ENCODE data around the gene CBR1. TPM values are rescaled to one million over a fixed set of nuclear protein-coding genes. Genes with fewer than 3 reads are reported as not detected.

The CBR1 gene
- total and polyA plus RNA-seq, 2 donors (not counting 3 experiments of a cell fraction or from before 2014, with no cell fraction given), result 41.3 to 124 TPM

DNA sequence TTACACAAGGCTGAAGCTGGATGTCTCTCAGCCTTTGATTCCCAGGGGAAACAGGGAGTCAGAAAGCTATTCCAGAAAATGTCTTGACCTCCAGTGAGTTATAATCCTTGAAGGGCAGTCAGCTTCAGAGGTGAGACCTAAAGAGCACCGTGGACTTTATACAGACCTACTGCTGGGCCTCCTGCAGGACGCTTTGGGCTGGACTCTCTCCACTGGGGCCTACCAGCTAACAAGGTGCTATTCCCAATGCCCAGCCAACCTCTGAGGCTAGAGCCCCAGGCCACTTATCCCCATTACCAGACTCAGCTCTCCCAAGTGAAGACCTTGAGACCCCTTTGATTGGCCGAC lies 16.1 kb upstream of the CBR1 start:
- ChIA-PET POLR2A (no interaction called here), CTCF (interaction anchor here (0.9 to 1.8 kb wide), 3 partner anchors 20 to 58 kb away, joined by 3 to 4 read pairs (median 3); no protein-coding TSS in a partner anchor)
- peaks cover 10% of the 10 kb centered on the region for H3K4me1 ChIP-seq (ENCODE audit: control insufficient read depth, extremely low read depth, insufficient read depth, low read length)
- dilution Hi-C loops (cut with MboI; ENCODE audit: extremely low pct_ligation_motif_present, low sequenced_read_pairs) (no loop called here), intact Hi-C loops (cut with micrococcal nuclease) (no loop called here)
- H3K27me3 ChIP-seq (ENCODE audit: control insufficient read depth in 2 of 2, insufficient read depth in 2 of 2, low read length in 2 of 2), result no peaks in the 10 kb centered on the region
- H3K9ac ChIP-seq (replicated peaks; ENCODE audit: extremely low read depth, insufficient read depth, low read length), result no peak overlapping the region
- H3K9me3 ChIP-seq (replicated peaks; ENCODE audit: control insufficient read depth, insufficient read depth, low read length), result no peaks in the 10 kb centered on the region
- H2AFZ ChIP-seq (ENCODE audit: low read depth, low read length), result no peak overlapping the region
- H3K27ac ChIP-seq (ENCODE audit: insufficient read depth, low read depth, low read length), result no peak overlapping the region
- no peaks in the 10 kb centered on the region for H3K9me1 ChIP-seq (replicated peaks; ENCODE audit: control insufficient read depth, extremely low read depth, insufficient read depth, low read length)
- no peak overlapping the region for H3K4me3 ChIP-seq (replicated peaks in 1 of 3; ENCODE audit: insufficient read depth in 1 of 3, low read depth in 1 of 3, low read length in 3 of 3)
- TF ChIP-seq JUN (IDR thresholded peaks at IDR 0.05; ENCODE audit: borderline replicate concordance, insufficient read depth, insufficient read length, low read depth) (no peak), POLR2AphosphoS5 (IDR thresholded peaks at IDR 0.05; ENCODE audit: insufficient read depth, low read depth, low read length) (no peak), GATA2 (IDR thresholded peaks at IDR 0.05; ENCODE audit: insufficient read depth, insufficient read length, low read depth, low read length) (no peak), EZH2 (IDR thresholded peaks at IDR 0.05; ENCODE audit: borderline replicate concordance, low read depth, low read length, severe bottlenecking) (no peak), MYC (IDR thresholded peaks at IDR 0.05; ENCODE audit: low read depth, low read length) (no peak), POLR2A (IDR thresholded peaks at IDR 0.05; ENCODE audit: low read depth, low read length) (no peak), FOS (IDR thresholded peaks at IDR 0.05; ENCODE audit: borderline replicate concordance, insufficient read depth, low read length) (no peak)
- TF ChIP-seq, protein P1, sequence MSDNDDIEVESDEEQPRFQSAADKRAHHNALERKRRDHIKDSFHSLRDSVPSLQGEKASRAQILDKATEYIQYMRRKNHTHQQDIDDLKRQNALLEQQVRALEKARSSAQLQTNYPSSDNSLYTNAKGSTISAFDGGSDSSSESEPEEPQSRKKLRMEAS (IDR thresholded peaks at IDR 0.05; ENCODE audit: insufficient read depth, insufficient read length), result no peak
- TF ChIP-seq, protein P2, sequence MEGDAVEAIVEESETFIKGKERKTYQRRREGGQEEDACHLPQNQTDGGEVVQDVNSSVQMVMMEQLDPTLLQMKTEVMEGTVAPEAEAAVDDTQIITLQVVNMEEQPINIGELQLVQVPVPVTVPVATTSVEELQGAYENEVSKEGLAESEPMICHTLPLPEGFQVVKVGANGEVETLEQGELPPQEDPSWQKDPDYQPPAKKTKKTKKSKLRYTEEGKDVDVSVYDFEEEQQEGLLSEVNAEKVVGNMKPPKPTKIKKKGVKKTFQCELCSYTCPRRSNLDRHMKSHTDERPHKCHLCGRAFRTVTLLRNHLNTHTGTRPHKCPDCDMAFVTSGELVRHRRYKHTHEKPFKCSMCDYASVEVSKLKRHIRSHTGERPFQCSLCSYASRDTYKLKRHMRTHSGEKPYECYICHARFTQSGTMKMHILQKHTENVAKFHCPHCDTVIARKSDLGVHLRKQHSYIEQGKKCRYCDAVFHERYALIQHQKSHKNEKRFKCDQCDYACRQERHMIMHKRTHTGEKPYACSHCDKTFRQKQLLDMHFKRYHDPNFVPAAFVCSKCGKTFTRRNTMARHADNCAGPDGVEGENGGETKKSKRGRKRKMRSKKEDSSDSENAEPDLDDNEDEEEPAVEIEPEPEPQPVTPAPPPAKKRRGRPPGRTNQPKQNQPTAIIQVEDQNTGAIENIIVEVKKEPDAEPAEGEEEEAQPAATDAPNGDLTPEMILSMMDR (IDR thresholded peaks at IDR 0.05; ENCODE audit: extremely low read depth in 1 of 2, insufficient read depth in 1 of 2, low read depth in 1 of 2, low read length in 2 of 2), result no peak
- no peak overlapping the region for H3K4me2 ChIP-seq (ENCODE audit: insufficient read depth, low read length)
- peaks cover 13 to 19% of the 10 kb centered on the region in 2 experiments for H3K36me3 ChIP-seq (ENCODE audit: control insufficient read depth in 2 of 2, extremely low read depth in 1 of 2, insufficient read depth in 2 of 2, low read length in 2 of 2)
- no peaks in the 10 kb centered on the region for H4K20me1 ChIP-seq (replicated peaks; ENCODE audit: control insufficient read depth, extremely low read depth, insufficient read depth, low read length)
- H3K79me2 ChIP-seq (ENCODE audit: control insufficient read depth, insufficient read depth, low read length), result peaks cover 2% of the 10 kb centered on the region
- FAIRE-seq (no peak), DNase-seq (ENCODE audit: low read depth, low spot score) (no peak)
- no TSS peak for BruUV-seq (replicated peaks)

Measured in endothelial cell of umbilical vein (primary cell).